ENCODE data around the gene RSRP1. TPM values are rescaled to one million over a fixed set of nuclear protein-coding genes. Genes with fewer than 3 reads are reported as not detected.
"Not testable (repeated sequence)": the region's sequence is repeated elsewhere in the genome, so short reads cannot be mapped to it uniquely, and the experiment has no call there.

The RSRP1 gene
- total RNA-seq, 1 donor, result 102 TPM

- DNase-seq (ENCODE audit: insufficient read length, low spot score, missing footprints), result peak; percentile 66
- peak overlapping the region; percentile 100 for H3K4me3 ChIP-seq (ENCODE audit: insufficient read depth, low read length)
- TF ChIP-seq CTCF (IDR thresholded peaks at IDR 0.05; ENCODE audit: extremely low read depth, low read depth, low read length), result no peak
- peaks cover 42% of the 10 kb centered on the region for H4K20me1 ChIP-seq (ENCODE audit: insufficient read depth, low read length)
- H3K27ac ChIP-seq (ENCODE audit: low read depth, low read length), result peak overlapping the region; percentile 99
- no peaks in the 10 kb centered on the region for H3K9me3 ChIP-seq (ENCODE audit: low read depth, low read length)
- no peaks in the 10 kb centered on the region for H3K27me3 ChIP-seq (ENCODE audit: insufficient read depth, low read length)
- no peak overlapping the region for H2AFZ ChIP-seq (ENCODE audit: low read length)
- peaks cover 46% of the 10 kb centered on the region for H3K79me2 ChIP-seq (ENCODE audit: insufficient read depth, low read length)
- H3K4me1 ChIP-seq (ENCODE audit: insufficient read depth, low read length), result peaks cover 30% of the 10 kb centered on the region
- H3K36me3 ChIP-seq (ENCODE audit: insufficient read depth, low read length), result peaks cover 50% of the 10 kb centered on the region
- peak overlapping the region; percentile 87 for H3K4me2 ChIP-seq (ENCODE audit: insufficient read depth, low read length)
Observed at GRCh38 chr1:25245393-25245792, 1.9 kb downstream of the RSRP1 start.

- TF ChIP-seq CTCF (IDR thresholded peaks at IDR 0.05; ENCODE audit: extremely low read depth, low read depth, low read length), result no peak
- H3K79me2 ChIP-seq (ENCODE audit: insufficient read depth, low read length), result peaks cover 47% of the 10 kb centered on the region
- H3K27ac ChIP-seq (ENCODE audit: low read depth, low read length), result no peak overlapping the region
- peaks cover 39% of the 10 kb centered on the region for H3K4me1 ChIP-seq (ENCODE audit: insufficient read depth, low read length)
- DNase-seq (ENCODE audit: insufficient read length, low spot score, missing footprints), result no peak
- H3K27me3 ChIP-seq (ENCODE audit: insufficient read depth, low read length), result no peaks in the 10 kb centered on the region
- H3K9me3 ChIP-seq (ENCODE audit: low read depth, low read length), result no peaks in the 10 kb centered on the region
- no peak overlapping the region for H2AFZ ChIP-seq (ENCODE audit: low read length)
- peaks cover 43% of the 10 kb centered on the region for H4K20me1 ChIP-seq (ENCODE audit: insufficient read depth, low read length)
- H3K4me3 ChIP-seq (ENCODE audit: insufficient read depth, low read length), result no peak overlapping the region
- peaks cover 54% of the 10 kb centered on the region for H3K36me3 ChIP-seq (ENCODE audit: insufficient read depth, low read length)
- peak overlapping the region; percentile 87 for H3K4me2 ChIP-seq (ENCODE audit: insufficient read depth, low read length)
Observed at GRCh38 chr1:25243907-25244306, 3.3 kb downstream of the RSRP1 start.

GRCh38 chr1:25239681-25240541 lies 7.3 kb downstream of the RSRP1 start:
- Histone ChIP-seq H3K9me3 (ENCODE audit: low read depth, low read length) (no peaks in the 10 kb centered on the region), H3K27ac (ENCODE audit: low read depth, low read length) (peak overlapping the region; percentile 88), H3K4me1 (ENCODE audit: insufficient read depth, low read length) (peaks cover 39% of the 10 kb centered on the region), H3K36me3 (ENCODE audit: insufficient read depth, low read length) (peaks cover 44% of the 10 kb centered on the region), H3K4me3 (ENCODE audit: insufficient read depth, low read length) (peak overlapping the region; percentile 70), H2AFZ (ENCODE audit: low read length) (peak overlapping the region; percentile 87), H4K20me1 (ENCODE audit: insufficient read depth, low read length) (peaks cover 19% of the 10 kb centered on the region), H3K27me3 (ENCODE audit: insufficient read depth, low read length) (no peaks in the 10 kb centered on the region), H3K79me2 (ENCODE audit: insufficient read depth, low read length) (peaks cover 32% of the 10 kb centered on the region), H3K4me2 (ENCODE audit: insufficient read depth, low read length) (peak overlapping the region; percentile 91)
- peak; percentile 63 for TF ChIP-seq CTCF (IDR thresholded peaks at IDR 0.05; ENCODE audit: extremely low read depth, low read depth, low read length)
- peak; percentile 95 for DNase-seq (ENCODE audit: insufficient read length, low spot score, missing footprints)

GRCh38 chr1:25238046-25238445 lies 9.2 kb downstream of the RSRP1 start:
- no peak for TF ChIP-seq CTCF (IDR thresholded peaks at IDR 0.05; ENCODE audit: extremely low read depth, low read depth, low read length)
- Histone ChIP-seq H3K4me2 (ENCODE audit: insufficient read depth, low read length) (no peak overlapping the region), H3K27me3 (ENCODE audit: insufficient read depth, low read length) (no peaks in the 10 kb centered on the region), H3K9me3 (ENCODE audit: low read depth, low read length) (no peaks in the 10 kb centered on the region), H3K4me3 (ENCODE audit: insufficient read depth, low read length) (no peak overlapping the region), H4K20me1 (ENCODE audit: insufficient read depth, low read length) (peaks cover 5% of the 10 kb centered on the region), H3K79me2 (ENCODE audit: insufficient read depth, low read length) (peaks cover 26% of the 10 kb centered on the region), H2AFZ (ENCODE audit: low read length) (no peak overlapping the region), H3K27ac (ENCODE audit: low read depth, low read length) (no peak overlapping the region), H3K36me3 (ENCODE audit: insufficient read depth, low read length) (peaks cover 28% of the 10 kb centered on the region), H3K4me1 (ENCODE audit: insufficient read depth, low read length) (peaks cover 35% of the 10 kb centered on the region)
- no peak for DNase-seq (ENCODE audit: insufficient read length, low spot score, missing footprints)

GRCh38 chr1:25236261-25236660 lies 11.0 kb downstream of the RSRP1 start:
- not testable (repeated sequence) for H4K20me1 ChIP-seq (ENCODE audit: insufficient read depth, low read length); H3K27me3 ChIP-seq (ENCODE audit: insufficient read depth, low read length); DNase-seq (ENCODE audit: insufficient read length, low spot score, missing footprints); H3K4me3 ChIP-seq (ENCODE audit: insufficient read depth, low read length); H3K9me3 ChIP-seq (ENCODE audit: low read depth, low read length); H3K4me2 ChIP-seq (ENCODE audit: insufficient read depth, low read length); H2AFZ ChIP-seq (ENCODE audit: low read length); H3K27ac ChIP-seq (ENCODE audit: low read depth, low read length)
- peaks cover 13% of the 10 kb centered on the region for H3K36me3 ChIP-seq (ENCODE audit: insufficient read depth, low read length)
- H3K4me1 ChIP-seq (ENCODE audit: insufficient read depth, low read length), result peaks cover 38% of the 10 kb centered on the region
- peaks cover 38% of the 10 kb centered on the region for H3K79me2 ChIP-seq (ENCODE audit: insufficient read depth, low read length)

- H2AFZ ChIP-seq (ENCODE audit: low read length); H3K36me3 ChIP-seq (ENCODE audit: insufficient read depth, low read length); H3K9me3 ChIP-seq (ENCODE audit: low read depth, low read length); H4K20me1 ChIP-seq (ENCODE audit: insufficient read depth, low read length); H3K27me3 ChIP-seq (ENCODE audit: insufficient read depth, low read length); DNase-seq (ENCODE audit: insufficient read length, low spot score, missing footprints); H3K27ac ChIP-seq (ENCODE audit: low read depth, low read length); H3K4me2 ChIP-seq (ENCODE audit: insufficient read depth, low read length); H3K4me3 ChIP-seq (ENCODE audit: insufficient read depth, low read length): not testable (repeated sequence)
- peaks cover 45% of the 10 kb centered on the region for H3K79me2 ChIP-seq (ENCODE audit: insufficient read depth, low read length)
- peaks cover 35% of the 10 kb centered on the region for H3K4me1 ChIP-seq (ENCODE audit: insufficient read depth, low read length)
Observed at GRCh38 chr1:25235411-25235810, 11.8 kb downstream of the RSRP1 start.
